Rectal smooth muscle tissue (tissue), 1 donor: ENCODE measurements around the gene FBXW5.

ENCODE experiments used
- H3K27ac ChIP-seq: one replicate; pipeline ENCODE4 v1.7.0; 2013; ENCODE audit warnings: low read depth, low read length, inconsistent platforms
- H3K27me3 ChIP-seq: one replicate; pipeline ENCODE4 v1.7.0; 2013; ENCODE audit warnings: low read length; ENCODE audit not compliant: control insufficient read depth, insufficient read depth
- H3K36me3 ChIP-seq: one replicate; pipeline ENCODE4 v1.7.0; 2013; ENCODE audit warnings: low read length; ENCODE audit not compliant: control insufficient read depth, insufficient read depth
- H3K4me1 ChIP-seq: one replicate; pipeline ENCODE4 v1.7.0; 2013; ENCODE audit warnings: low read length; ENCODE audit not compliant: control insufficient read depth, insufficient read depth
- H3K4me3 ChIP-seq: one replicate; pipeline ENCODE4 v1.7.0; 2013; ENCODE audit warnings: low read length
- H3K9ac ChIP-seq: one replicate; pipeline ENCODE4 v1.7.0; 2013; ENCODE audit warnings: low read length

Gene FBXW5

GRCh38 chr9:136963341-136963740, 18.8 kb upstream of the FBXW5 start:
- Histone ChIP-seq H3K27ac (no peak overlapping the region), H3K4me3 (no peak overlapping the region), H3K9ac (no peak overlapping the region), H3K36me3 (no peaks in the 10 kb centered on the region), H3K4me1 (no peaks in the 10 kb centered on the region), H3K27me3 (no peaks in the 10 kb centered on the region)

DNA sequence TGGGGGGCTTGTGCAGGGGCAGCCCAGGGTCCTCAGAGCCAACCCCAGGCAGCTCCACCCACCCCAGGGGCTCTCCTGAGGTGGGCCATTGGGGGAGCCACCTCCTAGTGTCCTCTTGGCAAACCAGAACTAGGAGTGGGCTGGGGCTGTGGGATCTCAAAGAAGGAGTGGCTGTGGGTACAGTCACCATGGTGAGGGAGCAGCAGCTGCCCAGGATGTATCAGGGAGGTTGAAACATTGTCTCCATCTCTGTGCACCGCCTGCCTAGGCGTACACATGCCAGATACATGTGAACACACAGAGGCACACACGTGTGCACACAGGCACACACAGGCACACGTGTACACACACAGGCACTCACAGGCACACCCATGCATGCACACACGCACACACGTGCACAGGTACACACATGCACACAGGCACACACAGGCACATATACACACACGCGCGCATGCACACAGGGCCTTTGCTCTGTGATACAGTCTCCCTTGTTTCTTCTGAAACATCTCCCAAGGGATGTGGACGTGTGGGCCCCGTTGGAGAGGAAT, 18.2 kb upstream of the FBXW5 start:
- H3K36me3 ChIP-seq: no peaks in the 10 kb centered on the region
- H3K9ac ChIP-seq: no peak overlapping the region
- no peak overlapping the region for H3K4me3 ChIP-seq
- no peaks in the 10 kb centered on the region for H3K27me3 ChIP-seq
- no peak overlapping the region for H3K27ac ChIP-seq
- no peaks in the 10 kb centered on the region for H3K4me1 ChIP-seq

GRCh38 chr9:136962163-136962562, 17.6 kb upstream of the FBXW5 start:
- Histone ChIP-seq H3K27ac (no peak overlapping the region), H3K4me1 (no peaks in the 10 kb centered on the region), H3K9ac (no peak overlapping the region), H3K27me3 (no peaks in the 10 kb centered on the region), H3K36me3 (no peaks in the 10 kb centered on the region), H3K4me3 (no peak overlapping the region)

GRCh38 chr9:136961279-136962065, 16.9 kb upstream of the FBXW5 start:
- no peak overlapping the region for H3K27ac ChIP-seq
- H3K4me1 ChIP-seq: no peaks in the 10 kb centered on the region
- no peak overlapping the region for H3K9ac ChIP-seq
- H3K4me3 ChIP-seq: no peak overlapping the region
- H3K36me3 ChIP-seq: no peaks in the 10 kb centered on the region
- H3K27me3 ChIP-seq: no peaks in the 10 kb centered on the region

DNA sequence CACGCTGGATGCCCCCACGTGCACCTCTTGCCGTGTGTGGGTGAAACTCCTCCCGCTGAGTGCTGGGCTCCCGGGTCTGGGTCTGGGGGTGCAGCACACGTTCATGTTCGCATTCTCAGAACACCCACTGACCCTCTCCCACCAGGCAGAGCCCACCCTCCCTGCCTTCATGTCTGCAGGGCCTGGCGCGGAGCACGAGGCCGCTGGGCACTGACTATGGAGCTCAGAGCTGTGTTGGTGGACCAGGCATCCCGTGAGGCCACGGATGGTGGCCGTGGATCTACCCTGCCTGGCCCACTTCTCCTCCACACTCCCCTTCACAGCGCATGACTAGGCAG, 16.4 kb upstream of the FBXW5 start:
- H3K27ac ChIP-seq: no peak overlapping the region
- no peaks in the 10 kb centered on the region for H3K27me3 ChIP-seq
- H3K4me3 ChIP-seq: no peak overlapping the region
- H3K4me1 ChIP-seq: no peaks in the 10 kb centered on the region
- H3K36me3 ChIP-seq: no peaks in the 10 kb centered on the region
- no peak overlapping the region for H3K9ac ChIP-seq

DNA sequence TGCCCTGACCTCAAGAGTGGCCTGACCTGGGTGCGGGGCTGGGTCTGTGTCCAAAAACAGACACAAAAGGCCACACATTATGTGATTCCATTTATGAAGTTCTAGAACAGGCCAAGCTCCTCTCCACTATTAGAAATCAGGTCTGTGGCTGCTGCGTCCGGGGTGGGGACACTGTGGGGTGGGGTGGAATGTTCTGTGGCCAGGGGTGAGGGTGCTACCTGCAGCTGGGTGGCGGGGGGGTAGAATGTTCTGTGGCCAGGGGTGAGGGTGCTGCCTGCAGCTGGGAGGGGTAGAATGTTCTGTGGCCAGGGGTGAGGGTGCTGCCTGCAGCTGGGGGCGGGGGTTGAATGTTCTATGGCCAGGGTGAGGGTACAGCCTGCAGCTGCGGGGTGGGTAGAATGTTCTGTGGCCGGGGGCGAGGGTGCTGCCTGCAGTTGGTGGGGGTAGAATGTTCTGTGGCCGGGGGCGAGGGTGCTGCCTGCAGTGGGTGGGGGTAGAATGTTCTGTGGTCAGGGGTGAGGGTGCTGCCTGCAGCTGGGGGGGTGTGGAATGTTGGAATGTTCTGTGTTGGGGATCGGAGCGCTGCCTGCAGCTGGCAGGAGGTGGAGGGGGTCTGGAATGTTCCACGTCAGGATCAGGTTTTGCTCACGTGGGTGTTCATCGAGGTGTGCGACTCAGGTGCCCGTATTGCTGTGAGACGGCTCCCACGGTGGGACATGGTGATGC, 15.8 kb upstream of the FBXW5 start:
- Histone ChIP-seq H3K36me3 (no peaks in the 10 kb centered on the region), H3K27ac (no peak overlapping the region), H3K4me1 (no peaks in the 10 kb centered on the region)

DNA sequence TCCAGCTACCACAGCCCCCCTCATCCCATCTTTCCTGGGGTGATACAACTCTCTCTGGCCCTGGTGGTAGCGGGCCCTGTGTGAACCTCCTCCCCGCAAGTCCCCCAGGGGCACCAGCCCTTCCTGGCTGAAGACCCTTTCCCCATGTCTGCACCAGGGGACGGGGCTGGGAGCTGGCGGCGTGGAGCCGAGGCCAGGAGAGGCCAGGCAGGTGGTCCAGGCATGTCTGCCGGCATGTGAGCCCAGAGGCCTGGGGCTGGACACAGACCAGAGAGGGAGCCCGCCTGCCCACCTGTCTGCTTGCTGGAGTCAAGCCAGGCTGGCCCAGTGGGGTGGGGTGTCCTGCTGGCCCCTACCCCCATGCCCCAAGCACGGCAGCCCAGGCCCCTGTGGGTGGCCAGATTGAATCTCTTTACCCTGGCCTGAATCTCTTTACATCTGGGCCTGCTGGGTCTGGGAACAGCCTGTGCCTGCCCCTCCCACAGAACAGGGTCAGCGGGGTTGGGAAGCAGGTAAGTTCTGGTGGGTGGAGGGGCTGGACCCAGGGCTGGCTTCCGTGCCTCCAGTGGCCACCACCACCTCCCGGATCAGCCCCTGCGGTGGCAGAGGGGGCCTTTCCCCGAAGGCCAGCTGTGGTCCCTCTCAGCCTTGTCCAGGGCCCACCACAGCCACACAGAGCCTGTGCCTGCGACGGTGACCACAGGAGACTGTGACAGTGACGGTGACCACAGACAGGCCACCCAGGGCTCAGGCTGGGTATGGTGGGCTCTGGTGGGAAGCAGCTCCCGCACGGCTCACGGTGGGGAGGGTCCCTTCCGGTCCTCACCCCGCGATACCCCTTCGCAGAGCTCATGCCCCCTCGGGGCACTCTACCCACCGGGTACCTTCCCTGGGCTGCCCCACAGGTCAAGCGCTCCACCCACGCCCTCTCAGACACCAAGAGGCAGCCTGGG, 14.6 kb upstream of the FBXW5 start:
- no peak overlapping the region for H3K27ac ChIP-seq
- no peaks in the 10 kb centered on the region for H3K4me1 ChIP-seq
- no peaks in the 10 kb centered on the region for H3K36me3 ChIP-seq
- no peak overlapping the region for H3K9ac ChIP-seq
- H3K27me3 ChIP-seq: no peaks in the 10 kb centered on the region
- H3K4me3 ChIP-seq: no peak overlapping the region

More for the DNA sequence above, 15.8 kb upstream of the FBXW5 start:
- no peak overlapping the region for H3K9ac ChIP-seq
- no peaks in the 10 kb centered on the region for H3K27me3 ChIP-seq
- H3K4me3 ChIP-seq: no peak overlapping the region

DNA sequence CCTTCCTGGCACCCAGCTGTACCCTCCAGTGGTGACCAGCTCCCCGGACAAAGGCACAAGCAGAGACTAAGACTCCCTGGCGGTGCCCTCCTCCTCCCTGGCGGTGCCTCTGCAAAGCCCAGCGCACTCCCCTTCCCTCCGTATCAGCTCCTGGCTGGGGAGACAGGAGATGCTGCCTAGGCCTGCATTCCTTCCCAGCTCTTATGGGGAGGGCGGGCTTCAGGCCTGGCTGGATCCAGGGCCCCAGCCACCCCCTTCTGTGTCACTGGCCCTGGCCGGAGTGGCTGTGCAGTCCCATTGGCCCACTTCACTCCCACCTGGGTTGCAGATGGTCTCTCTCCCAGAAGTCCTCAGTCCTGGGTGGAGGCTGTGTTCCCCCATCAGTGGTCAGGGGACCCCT, 13.9 kb upstream of the FBXW5 start:
- no peaks in the 10 kb centered on the region for H3K36me3 ChIP-seq
- H3K9ac ChIP-seq: no peak overlapping the region
- no peak overlapping the region for H3K4me3 ChIP-seq
- no peaks in the 10 kb centered on the region for H3K27me3 ChIP-seq
- H3K27ac ChIP-seq: no peak overlapping the region
- no peaks in the 10 kb centered on the region for H3K4me1 ChIP-seq

GRCh38 chr9:136957901-136958300, 13.4 kb upstream of the FBXW5 start:
- Histone ChIP-seq H3K27ac (no peak overlapping the region), H3K4me1 (no peaks in the 10 kb centered on the region), H3K36me3 (no peaks in the 10 kb centered on the region), H3K9ac (no peak overlapping the region), H3K27me3 (no peaks in the 10 kb centered on the region), H3K4me3 (no peak overlapping the region)

DNA sequence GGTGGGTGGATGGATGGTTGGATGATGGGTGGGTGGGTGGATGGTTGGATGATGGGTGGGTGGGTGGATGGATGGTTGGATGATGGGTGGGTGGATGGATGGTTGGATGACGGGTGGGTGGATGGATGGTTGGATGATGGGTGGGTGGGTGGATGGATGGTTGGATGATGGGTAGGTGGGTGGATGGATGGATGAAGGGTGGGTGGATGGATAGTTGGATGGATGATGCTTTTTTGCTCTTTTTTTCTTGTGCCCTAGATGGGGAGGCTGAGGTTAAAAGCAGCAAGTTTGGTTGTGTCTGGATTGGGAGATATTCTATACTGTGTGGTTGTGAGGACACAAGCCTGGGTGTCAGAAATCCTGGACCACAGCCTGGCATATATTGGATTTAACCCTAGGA, 12.9 kb upstream of the FBXW5 start:
- Histone ChIP-seq H3K4me1 (no peaks in the 10 kb centered on the region), H3K27me3 (no peaks in the 10 kb centered on the region), H3K9ac (no peak overlapping the region), H3K4me3 (no peak overlapping the region), H3K36me3 (no peaks in the 10 kb centered on the region), H3K27ac (no peak overlapping the region)

DNA sequence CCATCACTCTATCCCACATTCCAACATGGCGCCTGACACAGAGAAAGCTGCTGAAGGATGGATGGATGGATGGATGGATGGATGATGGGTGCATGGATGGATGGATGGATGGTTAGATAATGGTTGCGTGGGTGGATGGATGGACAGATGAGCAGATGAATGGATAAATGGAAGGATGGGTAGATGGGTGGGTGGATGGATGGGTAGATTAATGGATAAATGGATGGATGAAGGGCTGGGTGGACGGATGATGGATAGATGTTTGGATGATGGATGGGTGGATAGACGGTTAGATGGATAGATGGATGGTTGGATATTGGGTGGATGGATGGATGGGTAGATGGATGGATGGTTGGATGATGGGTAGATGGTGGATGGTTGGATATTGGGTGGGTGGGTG, 12.1 kb upstream of the FBXW5 start:
- Histone ChIP-seq H3K4me3 (no peak overlapping the region), H3K9ac (no peak overlapping the region), H3K36me3 (no peaks in the 10 kb centered on the region), H3K27me3 (no peaks in the 10 kb centered on the region), H3K4me1 (no peaks in the 10 kb centered on the region), H3K27ac (no peak overlapping the region)

GRCh38 chr9:136955943-136956335, 11.4 kb upstream of the FBXW5 start:
- Histone ChIP-seq H3K9ac (no peak overlapping the region), H3K4me1 (no peaks in the 10 kb centered on the region)

More at GRCh38 chr9:136955943-136956335, 11.4 kb upstream of the FBXW5 start:
- no peaks in the 10 kb centered on the region for H3K27me3 ChIP-seq
- H3K36me3 ChIP-seq: no peaks in the 10 kb centered on the region
- H3K4me3 ChIP-seq: no peak overlapping the region
- H3K27ac ChIP-seq: no peak overlapping the region
